ENCODE results near the gene HUS1.

HUS1 gene

GRCh38 chr7:47941136-47941844 lies 38.1 kb downstream of the HUS1 start:
- H3K4me1 ChIP-seq (ENCODE audit: control insufficient read depth, insufficient read depth, low read length), result peaks cover 14% of the 10 kb centered on the region
- H3K9ac ChIP-seq (ENCODE audit: low read depth, low read length), result no peak overlapping the region
- H3K4me3 ChIP-seq (ENCODE audit: low read depth, low read length), result no peak overlapping the region
- no peaks in the 10 kb centered on the region for H3K27me3 ChIP-seq (ENCODE audit: control insufficient read depth, insufficient read depth, low read length)
- H3K9me3 ChIP-seq (ENCODE audit: control insufficient read depth, insufficient read depth, low read length), result no peaks in the 10 kb centered on the region
- H3K36me3 ChIP-seq (ENCODE audit: control insufficient read depth, insufficient read depth, low read length), result no peaks in the 10 kb centered on the region

- H3K9me3 ChIP-seq (ENCODE audit: control insufficient read depth, insufficient read depth, low read length), result no peaks in the 10 kb centered on the region
- H3K4me1 ChIP-seq (ENCODE audit: control insufficient read depth, insufficient read depth, low read length), result peaks cover 14% of the 10 kb centered on the region
- H3K9ac ChIP-seq (ENCODE audit: low read depth, low read length), result no peak overlapping the region
- no peak overlapping the region for H3K4me3 ChIP-seq (ENCODE audit: low read depth, low read length)
- H3K36me3 ChIP-seq (ENCODE audit: control insufficient read depth, insufficient read depth, low read length), result no peaks in the 10 kb centered on the region
- H3K27me3 ChIP-seq (ENCODE audit: control insufficient read depth, insufficient read depth, low read length), result no peaks in the 10 kb centered on the region
These were observed 39.1 kb downstream of the HUS1 start for GRCh38 chr7:47940088-47941013.

- Histone ChIP-seq H3K4me1 (ENCODE audit: control insufficient read depth, insufficient read depth, low read length) (peaks cover 14% of the 10 kb centered on the region), H3K27me3 (ENCODE audit: control insufficient read depth, insufficient read depth, low read length) (no peaks in the 10 kb centered on the region), H3K36me3 (ENCODE audit: control insufficient read depth, insufficient read depth, low read length) (no peaks in the 10 kb centered on the region), H3K4me3 (ENCODE audit: low read depth, low read length) (no peak overlapping the region), H3K9me3 (ENCODE audit: control insufficient read depth, insufficient read depth, low read length) (no peaks in the 10 kb centered on the region), H3K9ac (ENCODE audit: low read depth, low read length) (no peak overlapping the region)
These were observed 39.9 kb downstream of the HUS1 start for GRCh38 chr7:47939425-47940036.

- Histone ChIP-seq H3K4me3 (ENCODE audit: low read depth, low read length) (no peak overlapping the region), H3K4me1 (ENCODE audit: control insufficient read depth, insufficient read depth, low read length) (peaks cover 14% of the 10 kb centered on the region), H3K9me3 (ENCODE audit: control insufficient read depth, insufficient read depth, low read length) (no peaks in the 10 kb centered on the region), H3K27me3 (ENCODE audit: control insufficient read depth, insufficient read depth, low read length) (no peaks in the 10 kb centered on the region), H3K36me3 (ENCODE audit: control insufficient read depth, insufficient read depth, low read length) (no peaks in the 10 kb centered on the region), H3K9ac (ENCODE audit: low read depth, low read length) (no peak overlapping the region)
These were observed 40.7 kb downstream of the HUS1 start for GRCh38 chr7:47938574-47939165.

GRCh38 chr7:47937711-47938573 lies 41.5 kb downstream of the HUS1 start:
- Histone ChIP-seq H3K4me1 (ENCODE audit: control insufficient read depth, insufficient read depth, low read length) (peaks cover 14% of the 10 kb centered on the region), H3K27me3 (ENCODE audit: control insufficient read depth, insufficient read depth, low read length) (no peaks in the 10 kb centered on the region), H3K9ac (ENCODE audit: low read depth, low read length) (no peak overlapping the region), H3K9me3 (ENCODE audit: control insufficient read depth, insufficient read depth, low read length) (no peaks in the 10 kb centered on the region), H3K4me3 (ENCODE audit: low read depth, low read length) (no peak overlapping the region), H3K36me3 (ENCODE audit: control insufficient read depth, insufficient read depth, low read length) (no peaks in the 10 kb centered on the region)

GRCh38 chr7:47937065-47937687 lies 42.2 kb downstream of the HUS1 start:
- Histone ChIP-seq H3K27me3 (ENCODE audit: control insufficient read depth, insufficient read depth, low read length) (no peaks in the 10 kb centered on the region), H3K36me3 (ENCODE audit: control insufficient read depth, insufficient read depth, low read length) (no peaks in the 10 kb centered on the region), H3K4me3 (ENCODE audit: low read depth, low read length) (no peak overlapping the region), H3K4me1 (ENCODE audit: control insufficient read depth, insufficient read depth, low read length) (peaks cover 14% of the 10 kb centered on the region), H3K9ac (ENCODE audit: low read depth, low read length) (no peak overlapping the region), H3K9me3 (ENCODE audit: control insufficient read depth, insufficient read depth, low read length) (no peaks in the 10 kb centered on the region)

GRCh38 chr7:47936323-47936722 lies 43.1 kb downstream of the HUS1 start:
- Histone ChIP-seq H3K4me1 (ENCODE audit: control insufficient read depth, insufficient read depth, low read length) (peaks cover 9% of the 10 kb centered on the region), H3K27me3 (ENCODE audit: control insufficient read depth, insufficient read depth, low read length) (no peaks in the 10 kb centered on the region), H3K4me3 (ENCODE audit: low read depth, low read length) (no peak overlapping the region), H3K9me3 (ENCODE audit: control insufficient read depth, insufficient read depth, low read length) (no peaks in the 10 kb centered on the region), H3K9ac (ENCODE audit: low read depth, low read length) (no peak overlapping the region), H3K36me3 (ENCODE audit: control insufficient read depth, insufficient read depth, low read length) (no peaks in the 10 kb centered on the region)

- no peak overlapping the region for H3K4me3 ChIP-seq (ENCODE audit: low read depth, low read length)
- H3K27me3 ChIP-seq (ENCODE audit: control insufficient read depth, insufficient read depth, low read length), result no peaks in the 10 kb centered on the region
- peaks cover 5% of the 10 kb centered on the region for H3K4me1 ChIP-seq (ENCODE audit: control insufficient read depth, insufficient read depth, low read length)
- H3K36me3 ChIP-seq (ENCODE audit: control insufficient read depth, insufficient read depth, low read length), result no peaks in the 10 kb centered on the region
- no peaks in the 10 kb centered on the region for H3K9me3 ChIP-seq (ENCODE audit: control insufficient read depth, insufficient read depth, low read length)
- no peak overlapping the region for H3K9ac ChIP-seq (ENCODE audit: low read depth, low read length)
These were observed 44.1 kb downstream of the HUS1 start for GRCh38 chr7:47935336-47935735.

- no peaks in the 10 kb centered on the region for H3K27me3 ChIP-seq (ENCODE audit: control insufficient read depth, insufficient read depth, low read length)
- no peak overlapping the region for H3K4me3 ChIP-seq (ENCODE audit: low read depth, low read length)
- H3K36me3 ChIP-seq (ENCODE audit: control insufficient read depth, insufficient read depth, low read length), result no peaks in the 10 kb centered on the region
- H3K9ac ChIP-seq (ENCODE audit: low read depth, low read length), result no peak overlapping the region
- no peaks in the 10 kb centered on the region for H3K9me3 ChIP-seq (ENCODE audit: control insufficient read depth, insufficient read depth, low read length)
- H3K4me1 ChIP-seq (ENCODE audit: control insufficient read depth, insufficient read depth, low read length), result peaks cover 5% of the 10 kb centered on the region
These were observed 44.6 kb downstream of the HUS1 start for GRCh38 chr7:47934831-47935230.

- no peaks in the 10 kb centered on the region for H3K27me3 ChIP-seq (ENCODE audit: control insufficient read depth, insufficient read depth, low read length)
- H3K4me1 ChIP-seq (ENCODE audit: control insufficient read depth, insufficient read depth, low read length), result peaks cover 5% of the 10 kb centered on the region
- H3K9me3 ChIP-seq (ENCODE audit: control insufficient read depth, insufficient read depth, low read length), result no peaks in the 10 kb centered on the region
- no peak overlapping the region for H3K4me3 ChIP-seq (ENCODE audit: low read depth, low read length)
- no peak overlapping the region for H3K9ac ChIP-seq (ENCODE audit: low read depth, low read length)
- H3K36me3 ChIP-seq (ENCODE audit: control insufficient read depth, insufficient read depth, low read length), result no peaks in the 10 kb centered on the region
These were observed 46.2 kb downstream of the HUS1 start for GRCh38 chr7:47933215-47933614.

Data from iPS-15b (cell line).